K562 (cell line): Measurements from ENCODE around the gene ELMOD2. TPM values are rescaled to one million over a fixed set of nuclear protein-coding genes. Genes with fewer than 3 reads are reported as not detected.

Experiments
- BRCA1 ChIP-seq, 2 experiments: fragments of 450-650 bp in 1 of 2; sonication (generic) in 1 of 2; formaldehyde crosslinking in 1 of 2; IDR thresholded peaks; 2 replicates each; pipeline versions ENCODE4 v1.5.0 to v1.6.1; 2017 to 2020; ENCODE audit warnings: mild to moderate bottlenecking in 1 of 2, missing genetic modification reagents in 1 of 2
- BRD4 ChIP-seq: fragments of 200-600 bp; sonication (generic); IDR thresholded peaks from 2 replicates; pipeline ENCODE4 v1.6.1; 2017; ENCODE audit warnings: inconsistent platforms
- CLOCK ChIP-seq: fragments of 250-450 bp; sonication (Bioruptor Pico); IDR thresholded peaks from 2 replicates; pipeline ENCODE4 v1.4.0; 2020; ENCODE audit warnings: mild to moderate bottlenecking, moderate library complexity, borderline replicate concordance
- EGR1 ChIP-seq: fragments of 450-650 bp; conservative IDR thresholded peaks from 2 replicates; pipeline ENCODE4 v1.6.1; 2017; ENCODE audit warnings: mild to moderate bottlenecking
- GABPB1 ChIP-seq: sonication (generic); formaldehyde crosslinking; IDR thresholded peaks from 2 replicates; pipeline ENCODE4 v1.8.0; 2022; ENCODE audit warnings: mild to moderate bottlenecking, missing genetic modification reagents
- HBP1 ChIP-seq: fragments of 450-650 bp; formaldehyde crosslinking; IDR thresholded peaks from 2 replicates; pipeline ENCODE4 v1.4.0; 2022; ENCODE audit warnings: missing genetic modification characterization
- HLTF ChIP-seq: fragments of 450-650 bp; IDR thresholded peaks from 2 replicates; pipeline ENCODE4 v1.6.1; 2016
- ILF3 ChIP-seq: fragments of 450-650 bp; IDR thresholded peaks from 2 replicates; pipeline ENCODE4 v1.6.1; 2018; ENCODE audit warnings: antibody characterized with exemption, mild to moderate bottlenecking, moderate library complexity, borderline replicate concordance
- KLF13 ChIP-seq: fragments of 450-650 bp; IDR thresholded peaks from 2 replicates; pipeline ENCODE4 v1.6.1; 2016; ENCODE audit warnings: missing genetic modification characterization, low read depth, mild to moderate bottlenecking, missing compliant biosample characterization, moderate library complexity, borderline replicate concordance
- MTA2 ChIP-seq: fragments of 450-650 bp; IDR thresholded peaks from 2 replicates; pipeline ENCODE4 v1.6.1; 2016; ENCODE audit warnings: low read depth
- PCBP1 ChIP-seq: fragments of 200-400 bp; formaldehyde crosslinking; IDR thresholded peaks from 2 replicates; pipeline ENCODE4 v1.6.1; 2018; ENCODE audit warnings: mild to moderate bottlenecking, low read depth, low read length; ENCODE audit not compliant: poor library complexity, severe bottlenecking
- PTRF ChIP-seq: fragments of 450-650 bp; IDR thresholded peaks from 2 replicates; pipeline ENCODE4 v1.6.1; 2016; ENCODE audit warnings: mild to moderate bottlenecking, missing genetic modification characterization, missing compliant biosample characterization
- SRSF9 ChIP-seq: fragments of 200-400 bp; formaldehyde crosslinking; IDR thresholded peaks from 2 replicates; pipeline ENCODE4 v1.6.1; 2017; ENCODE audit warnings: low read depth, low read length, borderline replicate concordance
- TARDBP ChIP-seq: fragments of 450-650 bp; IDR thresholded peaks from 2 replicates; pipeline ENCODE4 v1.6.1; 2016
- TCF3 ChIP-seq: sonication (generic); formaldehyde crosslinking; IDR thresholded peaks from 2 replicates; pipeline ENCODE4 v1.4.0; 2020; ENCODE audit warnings: mild to moderate bottlenecking, missing genetic modification reagents
- TEAD1 ChIP-seq, 2 experiments: fragments of 450-650 bp in 1 of 2; sonication (generic) in 1 of 2; formaldehyde crosslinking; IDR thresholded peaks; 2 replicates each; pipeline versions ENCODE4 v1.4.0 to v1.8.0; 2020 to 2022; ENCODE audit warnings: mild to moderate bottlenecking in 2 of 2, missing genetic modification reagents in 1 of 2
- ZFP1 ChIP-seq: fragments of 450-650 bp; formaldehyde crosslinking; IDR thresholded peaks from 2 replicates; pipeline ENCODE4 v1.4.0; 2020; ENCODE audit warnings: mild to moderate bottlenecking, mixed read lengths
- ZNF133 ChIP-seq: fragments of 250-450 bp; sonication (Bioruptor Pico); IDR thresholded peaks from 2 replicates; pipeline ENCODE4 v1.4.0; 2020; ENCODE audit warnings: mild to moderate bottlenecking
- ZNF146 ChIP-seq: IDR thresholded peaks from one replicate; pipeline ENCODE4 v1.6.1; 2018; ENCODE audit warnings: missing compliant biosample characterization; ENCODE audit not compliant: unreplicated experiment
- ZNF23 ChIP-seq: fragments of 250-450 bp; sonication (Bioruptor Pico); IDR thresholded peaks from 2 replicates; pipeline ENCODE4 v1.4.0; 2020; ENCODE audit warnings: mild to moderate bottlenecking
- polyA plus RNA-seq, 8 experiments: library from polyadenylated mRNA; depleted of rRNA in 4 of 8; stranded (reverse) in 5 of 8; unstranded in 3 of 8; fragments of >200 nt; fragmentation: Nextera tagmentation in 2 of 8; fragmentation: Illumina TruSeq in 1 of 8; extraction: Ambion mirVana in 2 of 8; extraction: Trizol in 1 of 8; gene quantifications; 2 replicates each; pipeline versions ENCODE4 v1.2.1 to v1.2.3, GENCODE V29; 2011 to 2014; ENCODE audit warnings: inconsistent platforms in 1 of 8, missing spikeins in 1 of 8
- total RNA-seq, 7 experiments: library from RNA; depleted of rRNA in 6 of 7; stranded (reverse); fragments of >200 nt in 6 of 7; fragmentation: Illumina TruSeq in 2 of 7; extraction: Trizol in 2 of 7; gene quantifications; 2 replicates each; pipeline versions ENCODE4 v1.2.1 to v1.2.3, GENCODE V29; 2011 to 2021; ENCODE audit warnings: low replicate concordance in 1 of 7
- TF ChIP-seq, protein P1 (sequence below): fragments of 450-650 bp; IDR thresholded peaks from 2 replicates; pipeline ENCODE4 v1.6.1; 2018; ENCODE audit not compliant: partially characterized antibody

Gene ELMOD2
- total and polyA plus RNA-seq, 9 of the 15 experiments (the other 6 are each of a cell fraction or from before 2014, with no cell fraction given) = 11.0 to 23.3 (median 14.3) TPM

DNA sequence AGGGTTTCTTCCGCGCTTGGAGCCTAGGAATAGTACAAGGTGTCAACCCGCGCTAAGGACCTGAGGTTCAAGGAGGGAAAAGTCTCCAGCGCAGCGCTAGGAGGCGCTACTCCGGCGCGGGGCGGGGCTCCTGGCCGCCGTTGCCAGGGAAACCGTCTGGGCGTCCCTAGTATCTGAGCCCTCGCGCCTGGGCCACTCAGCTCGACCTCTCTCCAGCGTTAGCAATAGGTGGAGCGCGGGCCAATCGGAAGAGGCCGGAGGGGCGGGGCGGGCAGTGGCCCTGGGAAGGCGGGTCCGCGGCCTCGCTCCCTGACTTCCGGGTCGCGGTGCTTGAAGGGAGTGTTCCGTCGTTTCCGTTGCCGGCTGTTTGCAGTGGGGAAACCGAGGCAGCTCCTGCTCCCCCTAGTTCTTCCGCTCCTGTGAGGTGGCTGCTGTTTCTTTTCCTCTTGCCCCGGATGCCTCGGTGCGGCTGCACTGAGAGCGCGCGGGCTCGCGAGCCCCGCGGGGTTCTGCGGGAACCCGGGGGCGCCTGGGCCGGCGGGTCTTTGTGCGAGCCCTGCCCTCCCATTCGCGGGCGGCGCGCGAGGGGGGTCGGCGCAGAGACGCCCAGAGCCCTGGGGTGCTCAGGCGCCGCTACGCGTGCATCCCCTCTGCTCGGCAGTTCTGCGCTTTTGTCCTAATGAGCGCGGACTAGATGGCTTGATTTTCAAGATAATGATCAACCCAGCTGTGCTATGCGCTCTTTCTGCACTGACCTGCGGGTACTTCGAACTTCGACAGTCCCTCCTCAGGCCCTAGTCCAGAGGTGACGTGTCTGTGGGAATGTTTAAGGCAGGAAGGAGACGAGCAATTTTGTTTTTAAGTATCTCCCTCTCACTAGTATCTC, at the start of gene ELMOD2 (continued):
- TF ChIP-seq, protein P1, sequence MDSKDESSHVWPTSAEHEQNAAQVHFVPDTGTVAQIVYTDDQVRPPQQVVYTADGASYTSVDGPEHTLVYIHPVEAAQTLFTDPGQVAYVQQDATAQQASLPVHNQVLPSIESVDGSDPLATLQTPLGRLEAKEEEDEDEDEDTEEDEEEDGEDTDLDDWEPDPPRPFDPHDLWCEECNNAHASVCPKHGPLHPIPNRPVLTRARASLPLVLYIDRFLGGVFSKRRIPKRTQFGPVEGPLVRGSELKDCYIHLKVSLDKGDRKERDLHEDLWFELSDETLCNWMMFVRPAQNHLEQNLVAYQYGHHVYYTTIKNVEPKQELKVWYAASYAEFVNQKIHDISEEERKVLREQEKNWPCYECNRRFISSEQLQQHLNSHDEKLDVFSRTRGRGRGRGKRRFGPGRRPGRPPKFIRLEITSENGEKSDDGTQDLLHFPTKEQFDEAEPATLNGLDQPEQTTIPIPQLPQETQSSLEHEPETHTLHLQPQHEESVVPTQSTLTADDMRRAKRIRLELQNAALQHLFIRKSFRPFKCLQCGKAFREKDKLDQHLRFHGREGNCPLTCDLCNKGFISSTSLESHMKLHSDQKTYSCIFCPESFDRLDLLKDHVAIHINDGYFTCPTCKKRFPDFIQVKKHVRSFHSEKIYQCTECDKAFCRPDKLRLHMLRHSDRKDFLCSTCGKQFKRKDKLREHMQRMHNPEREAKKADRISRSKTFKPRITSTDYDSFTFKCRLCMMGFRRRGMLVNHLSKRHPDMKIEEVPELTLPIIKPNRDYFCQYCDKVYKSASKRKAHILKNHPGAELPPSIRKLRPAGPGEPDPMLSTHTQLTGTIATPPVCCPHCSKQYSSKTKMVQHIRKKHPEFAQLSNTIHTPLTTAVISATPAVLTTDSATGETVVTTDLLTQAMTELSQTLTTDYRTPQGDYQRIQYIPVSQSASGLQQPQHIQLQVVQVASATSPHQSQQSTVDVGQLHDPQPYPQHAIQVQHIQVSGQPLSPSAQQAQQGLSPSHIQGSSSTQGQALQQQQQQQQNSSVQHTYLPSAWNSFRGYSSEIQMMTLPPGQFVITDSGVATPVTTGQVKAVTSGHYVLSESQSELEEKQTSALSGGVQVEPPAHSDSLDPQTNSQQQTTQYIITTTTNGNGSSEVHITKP = peak; percentile 89
- TF ChIP-seq ZNF146 = no peak
- TF ChIP-seq TARDBP = 0 out of 2 replicates have a peak, but pooled peaks have one; percentile 41
- TF ChIP-seq TCF3 (CRISPR knock-in tag) = no peak
- no peak for TF ChIP-seq ILF3
- TF ChIP-seq PCBP1 = peak; percentile 76
- no peak for TF ChIP-seq ZNF23 (CRISPR knock-in tag)
- no peak for TF ChIP-seq BRD4
- TF ChIP-seq MTA2 = 0 out of 2 replicates have a peak, but pooled peaks have one; percentile 27
- no peak for TF ChIP-seq HBP1
- 0 out of 2 replicates have a peak, but pooled peaks have one; percentile 6 for TF ChIP-seq EGR1
- no peak for TF ChIP-seq HLTF
- peak; percentile 90 for TF ChIP-seq GABPB1 (CRISPR knock-in tag)
- no peak for TF ChIP-seq CLOCK (CRISPR knock-in tag)
- peak; percentile 81; the same call in 1 of the 2 replicates for TF ChIP-seq KLF13
- no peak for TF ChIP-seq SRSF9
- TF ChIP-seq ZNF133 (CRISPR knock-in tag) = no peak
- TF ChIP-seq BRCA1 (IDR thresholded peaks at IDR 0.05) = no peak
- no peak for TF ChIP-seq BRCA1 (CRISPR knock-in tag; IDR thresholded peaks at IDR 0.05)
- no peak for TF ChIP-seq ZFP1 (CRISPR knock-in tag)
- TF ChIP-seq PTRF = no peak
- peak in 1 of 2 experiments; percentile 44; a peak in 1 of 4 replicates for TF ChIP-seq TEAD1 (CRISPR knock-in tag; IDR thresholded peaks at IDR 0.05)
